NCI-H1092 treated with DMSO at 0.1 percent for 48 hours (cell line): Measurements from ENCODE around the gene CCDC34.
"Not testable (repeated sequence)": the region's sequence is repeated elsewhere in the genome, so short reads cannot be mapped to it uniquely, and the experiment has no call there.

Experiments
- DNase-seq: peaks from one replicate; lab custom pipeline; 2025; lab: John Stamatoyannopoulos, UW

CCDC34 gene

DNA sequence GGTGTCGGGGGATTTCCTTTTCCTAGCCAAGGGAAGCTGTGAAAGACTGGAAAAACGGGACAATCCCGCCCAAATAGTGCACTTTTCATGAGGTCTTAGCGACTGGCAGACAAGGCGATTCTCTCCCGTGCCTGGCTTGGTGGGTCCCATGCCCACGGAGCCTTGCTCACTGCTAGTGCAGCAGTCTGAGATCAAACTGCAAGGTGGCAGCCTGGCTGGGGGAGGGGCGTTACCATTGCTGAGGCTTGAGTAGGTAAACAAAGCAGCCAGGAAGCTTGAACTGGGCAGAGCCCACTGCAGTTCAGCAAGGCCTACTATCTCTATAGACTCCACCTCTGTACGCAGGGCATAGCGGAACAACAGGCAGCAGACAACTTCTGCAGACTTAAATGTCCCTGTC, 41.7 kb downstream of the CCDC34 start:
- not testable (repeated sequence) for DNase-seq

DNA sequence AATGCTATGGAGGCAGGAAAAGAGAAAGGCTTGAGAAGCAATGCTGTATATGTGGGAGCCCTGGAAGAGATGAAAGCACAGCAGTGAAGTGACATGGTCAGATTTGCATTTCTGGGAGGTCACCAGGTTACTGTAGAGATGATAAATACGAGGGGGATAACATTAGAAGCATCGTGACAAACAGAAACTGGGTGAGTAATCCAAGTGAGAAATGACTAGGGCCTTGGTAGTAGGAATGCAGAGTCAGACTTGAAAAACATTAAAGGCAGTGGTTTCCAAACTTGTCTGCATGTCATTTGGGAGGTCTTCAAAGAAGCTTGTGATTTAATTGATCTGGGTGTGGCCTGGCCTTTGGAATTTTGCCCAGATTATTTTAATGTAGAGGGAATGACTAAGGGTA, 43.9 kb downstream of the CCDC34 start:
- no peak for DNase-seq

DNA sequence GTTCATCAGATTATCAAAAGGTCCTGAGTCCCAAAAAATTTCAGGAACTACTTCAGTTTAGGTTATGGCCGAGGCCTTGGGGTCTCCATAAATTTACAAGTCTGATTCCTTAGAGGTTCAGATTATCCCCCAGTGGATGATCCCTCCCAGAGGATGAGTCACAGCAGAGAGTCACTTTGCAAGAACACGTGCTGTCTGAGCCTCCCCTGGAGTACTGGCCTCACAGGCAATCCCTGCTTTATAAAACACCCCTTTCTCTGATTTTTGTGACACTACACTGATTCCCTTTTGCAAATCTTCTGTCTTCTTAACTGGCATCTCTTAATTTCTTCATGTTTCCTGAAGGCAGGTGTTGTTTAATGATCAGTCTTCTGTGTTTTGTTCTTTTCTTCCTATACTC, 45.3 kb downstream of the CCDC34 start:
- DNase-seq: no peak

DNA sequence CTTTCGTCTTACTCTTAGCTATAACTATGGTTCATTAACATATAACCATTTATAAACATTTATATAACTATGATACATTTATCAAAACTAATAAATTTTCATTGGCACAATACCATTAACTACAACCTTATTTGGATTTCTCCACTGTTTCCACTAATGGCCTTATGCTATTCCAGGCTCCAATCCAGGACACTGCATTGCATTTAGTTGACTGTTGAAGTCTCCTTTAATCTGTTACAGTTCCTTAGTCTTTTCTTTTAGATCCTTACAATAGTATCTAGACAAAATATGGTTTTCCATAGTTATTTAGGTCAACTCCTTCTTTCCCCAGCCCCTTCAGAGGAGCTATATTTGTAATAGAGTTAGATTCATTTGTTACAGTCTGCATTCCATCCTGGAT, 47.2 kb downstream of the CCDC34 start:
- no peak for DNase-seq

DNA sequence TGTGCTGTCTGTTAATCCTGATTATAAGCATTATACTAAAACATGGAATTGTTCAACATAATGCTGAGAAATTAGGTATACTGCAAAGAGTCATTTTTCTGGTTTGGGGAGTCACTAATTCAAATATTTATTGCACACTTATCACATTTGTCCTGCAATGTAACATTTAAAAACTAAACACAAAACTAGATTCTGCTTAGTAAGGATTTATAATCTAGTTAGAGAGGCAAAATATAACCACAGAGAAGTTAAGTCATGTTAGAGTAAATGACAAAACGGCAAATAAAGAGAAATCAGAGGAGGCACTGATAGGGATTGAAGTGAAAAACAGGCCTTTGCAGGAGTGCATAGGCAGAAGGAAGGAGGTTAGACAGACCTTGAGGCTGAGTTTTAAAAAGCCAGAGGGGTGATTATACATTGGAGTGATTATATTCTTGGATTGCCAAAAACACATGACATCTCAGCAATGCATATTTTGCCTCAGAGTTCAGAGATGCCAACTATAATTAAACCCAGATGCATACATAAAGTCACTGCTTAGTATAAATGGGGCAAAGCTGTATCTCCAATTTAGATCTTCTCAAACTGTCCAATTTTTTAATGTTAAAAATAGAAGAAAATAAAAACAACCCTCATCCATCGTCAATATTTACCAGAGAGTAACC, 49.7 kb downstream of the CCDC34 start:
- no peak for DNase-seq

DNA sequence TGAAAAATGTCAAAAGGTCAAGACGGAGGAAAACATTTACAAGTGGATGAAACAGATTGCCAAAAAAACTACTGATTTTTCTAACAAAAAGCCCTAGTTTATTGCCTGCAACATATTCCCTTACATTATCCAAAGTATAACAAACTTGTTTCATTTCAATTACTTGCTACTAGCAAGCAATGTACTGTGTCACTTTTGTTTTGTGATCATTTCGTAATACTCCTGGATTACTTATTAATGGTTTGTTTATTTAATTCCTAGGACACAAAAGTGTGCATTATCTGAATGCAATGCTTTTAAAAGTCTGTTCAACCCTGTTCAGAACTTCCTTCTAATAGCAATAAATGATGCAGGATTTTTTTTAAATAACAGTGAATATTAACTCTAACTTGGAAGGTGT, 50.9 kb downstream of the CCDC34 start:
- no peak for DNase-seq

DNA sequence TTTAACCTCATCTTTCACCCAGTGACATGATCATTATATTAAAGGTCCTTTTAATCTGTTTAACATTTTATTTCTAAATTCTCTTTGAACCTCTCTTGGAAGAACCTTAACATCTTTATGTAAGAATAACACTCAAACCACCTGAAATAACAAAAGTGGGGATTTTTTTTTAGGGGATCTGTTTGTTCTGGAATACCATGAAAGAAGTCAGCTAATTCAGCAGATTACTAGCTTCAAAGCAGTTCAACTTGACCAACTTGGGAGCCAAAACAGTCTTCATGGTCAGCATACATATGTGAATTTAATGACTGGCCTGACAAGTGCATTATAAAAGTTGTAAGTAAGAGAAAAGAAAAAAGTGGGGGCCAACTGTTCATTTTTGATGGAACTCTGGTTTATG, 52.3 kb downstream of the CCDC34 start:
- no peak for DNase-seq

DNA sequence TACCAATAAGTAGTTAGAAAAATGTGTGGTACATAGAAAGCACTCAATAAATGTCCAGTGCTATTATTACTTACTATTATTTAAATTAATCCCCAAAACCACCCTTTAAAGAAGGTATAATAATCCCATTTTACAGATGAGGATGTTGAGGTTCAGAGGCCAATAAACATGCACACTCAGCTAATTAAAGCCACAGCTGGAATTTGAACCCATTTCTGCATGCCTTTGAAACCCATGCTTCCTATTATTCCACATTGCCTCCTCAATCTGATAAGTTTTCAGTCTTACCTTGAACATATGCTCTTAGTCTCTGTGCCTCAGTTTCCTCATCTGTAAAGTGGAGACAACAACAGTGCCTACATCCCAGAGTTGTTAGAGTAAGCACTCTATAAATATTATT, 52.8 kb downstream of the CCDC34 start:
- no peak for DNase-seq

DNA sequence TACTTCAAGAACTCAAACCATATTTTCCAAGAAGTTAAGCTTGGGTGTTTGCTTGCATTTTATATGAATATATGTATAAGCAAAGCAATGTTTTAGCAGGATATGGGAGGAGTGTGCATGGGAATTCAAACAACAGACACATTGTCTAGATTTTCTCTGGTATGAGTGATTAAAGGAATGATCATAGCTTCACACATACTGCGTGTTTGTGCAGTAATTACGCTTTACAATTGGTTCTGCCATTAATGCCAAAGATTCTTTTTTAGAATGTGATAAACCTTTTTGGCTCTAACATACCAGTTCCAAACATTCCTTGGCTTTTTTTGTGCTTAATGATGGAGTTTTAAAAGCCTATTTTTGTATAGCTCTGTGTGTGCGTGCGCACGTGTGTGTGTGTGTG, 54.0 kb downstream of the CCDC34 start:
- DNase-seq: no peak

DNA sequence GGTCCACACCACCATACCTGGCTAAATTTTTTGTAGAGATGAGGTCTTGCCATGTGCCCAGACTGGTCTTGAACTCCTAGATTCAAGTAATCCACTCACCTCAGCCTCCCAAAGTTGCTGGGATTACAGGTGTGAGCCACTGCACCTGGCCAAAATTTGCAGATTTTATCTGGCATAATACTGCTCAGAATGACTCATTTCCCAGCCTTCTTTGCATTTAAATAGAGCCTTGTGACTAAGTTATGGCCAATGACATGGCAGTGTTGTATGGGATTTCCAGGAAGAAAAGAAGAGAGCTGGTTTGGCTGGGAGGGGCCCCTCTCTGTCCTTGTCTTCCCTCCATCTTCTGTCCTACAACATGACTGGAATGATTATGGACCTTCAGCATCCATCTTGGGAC, 55.8 kb downstream of the CCDC34 start:
- no peak for DNase-seq

DNA sequence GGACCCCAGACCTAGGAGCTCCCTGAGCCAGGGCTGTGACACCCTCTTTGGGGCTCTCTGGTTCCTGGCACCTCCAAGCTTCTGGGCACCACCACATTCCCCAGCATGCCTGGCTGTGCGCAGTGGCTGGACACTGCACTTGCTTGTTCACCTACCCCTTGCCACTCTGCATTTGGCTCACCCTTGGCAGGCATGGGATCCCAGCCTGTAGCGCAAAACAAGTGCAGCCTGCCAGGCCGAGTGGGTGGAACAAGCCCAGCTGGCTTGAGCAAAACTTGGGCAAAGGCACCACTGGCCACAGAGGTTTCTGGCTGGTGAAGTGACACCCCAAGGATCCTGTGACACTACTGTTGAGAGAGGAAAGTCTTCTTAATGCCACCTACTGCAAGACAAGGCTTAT, 57.3 kb downstream of the CCDC34 start:
- DNase-seq: no peak

DNA sequence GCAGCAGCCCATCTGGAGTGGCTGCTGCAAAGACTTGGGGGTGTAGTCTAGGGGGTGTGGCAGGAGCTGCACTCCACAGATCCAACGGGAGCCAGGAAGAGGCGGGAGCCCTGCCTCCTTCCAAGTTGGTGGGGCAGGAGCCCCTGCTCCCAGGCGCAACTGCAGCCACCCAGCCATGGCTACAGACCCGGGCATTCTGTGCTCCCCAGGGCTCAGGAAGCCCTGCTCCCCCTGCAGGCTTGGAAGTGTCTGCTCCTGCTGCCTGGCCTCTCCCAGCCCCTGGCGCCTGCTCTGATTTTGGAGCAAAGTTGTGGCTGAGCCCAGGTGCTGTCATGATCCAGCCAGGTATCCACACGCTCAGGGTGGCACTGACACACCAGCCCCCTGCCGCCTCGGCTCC, 58.5 kb downstream of the CCDC34 start:
- no peak for DNase-seq

DNA sequence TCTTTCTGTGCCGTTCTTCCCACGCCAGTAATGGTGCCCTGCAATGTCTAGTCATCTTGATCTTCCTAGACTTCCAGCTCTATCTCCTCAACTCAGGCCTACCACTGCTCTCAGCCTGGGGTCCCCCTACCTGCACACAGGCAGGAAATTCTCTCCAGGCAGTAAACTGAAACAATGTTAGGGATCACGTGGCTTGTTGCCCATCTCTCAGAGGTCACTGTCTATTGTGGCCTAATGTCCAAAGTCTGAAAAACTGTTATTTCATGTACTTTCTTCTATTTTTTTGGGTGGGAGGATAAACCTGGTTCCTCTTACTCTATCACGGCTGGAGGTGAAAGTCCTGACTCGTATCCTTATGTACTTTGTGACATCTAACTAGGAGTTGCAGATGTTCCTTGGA, 59.1 kb downstream of the CCDC34 start:
- no peak for DNase-seq

DNA sequence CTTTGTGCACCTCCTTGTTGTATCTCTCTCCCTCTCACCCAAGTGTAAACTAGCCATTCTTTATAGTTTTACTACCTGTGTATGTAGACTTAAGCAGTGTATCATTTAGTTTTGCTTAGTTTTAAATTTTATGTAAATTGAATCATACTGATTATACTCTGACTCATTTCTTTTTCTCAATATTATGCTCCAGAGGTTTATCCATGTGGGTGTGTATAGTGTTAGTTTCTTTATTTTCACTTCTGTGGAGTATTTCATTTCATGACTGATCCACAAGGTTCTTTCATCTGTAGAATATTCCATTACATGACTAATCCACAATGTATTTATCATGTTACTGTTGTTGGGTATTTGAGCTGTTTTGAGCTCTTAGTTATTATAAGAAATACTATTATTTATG, 62.0 kb downstream of the CCDC34 start:
- no peak for DNase-seq

DNA sequence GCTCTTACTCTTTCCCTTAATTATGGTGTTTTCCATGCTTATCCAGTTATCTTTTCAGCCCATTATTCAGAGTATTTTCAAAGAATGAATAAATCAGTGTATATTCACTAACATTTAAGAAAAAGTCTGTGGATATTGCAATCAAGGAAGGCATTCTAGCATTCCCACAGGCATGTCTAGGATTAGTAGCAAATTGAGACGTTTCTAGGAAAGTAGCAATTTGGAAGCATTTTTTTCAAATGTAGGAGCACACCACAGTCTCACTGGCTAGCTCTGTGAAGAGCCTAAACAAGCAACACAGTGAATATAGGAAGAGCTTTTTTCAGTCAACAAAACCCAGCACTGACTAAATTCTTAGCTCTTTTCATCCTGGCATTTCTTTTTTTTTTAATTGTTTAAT, 65.4 kb downstream of the CCDC34 start:
- no peak for DNase-seq

DNA sequence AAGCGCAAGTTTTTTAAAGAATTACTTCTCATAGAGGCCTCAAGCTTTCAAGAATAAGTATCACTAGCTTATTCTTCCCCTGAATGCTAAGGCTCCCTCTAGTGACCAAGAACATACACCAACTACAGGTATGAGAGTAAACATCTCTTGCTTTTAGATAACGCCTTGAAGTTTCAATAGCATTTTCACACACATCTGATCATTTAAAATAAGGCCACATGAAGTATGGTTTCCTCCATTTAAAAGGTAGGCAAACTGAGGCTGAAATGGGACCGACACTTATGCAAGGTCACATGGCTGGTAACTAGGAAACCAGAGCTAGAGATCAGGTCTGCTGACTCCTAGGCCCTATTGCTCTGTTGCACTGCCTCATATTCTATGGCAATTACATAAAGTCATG, 66.5 kb downstream of the CCDC34 start:
- DNase-seq: peak; percentile 72

DNA sequence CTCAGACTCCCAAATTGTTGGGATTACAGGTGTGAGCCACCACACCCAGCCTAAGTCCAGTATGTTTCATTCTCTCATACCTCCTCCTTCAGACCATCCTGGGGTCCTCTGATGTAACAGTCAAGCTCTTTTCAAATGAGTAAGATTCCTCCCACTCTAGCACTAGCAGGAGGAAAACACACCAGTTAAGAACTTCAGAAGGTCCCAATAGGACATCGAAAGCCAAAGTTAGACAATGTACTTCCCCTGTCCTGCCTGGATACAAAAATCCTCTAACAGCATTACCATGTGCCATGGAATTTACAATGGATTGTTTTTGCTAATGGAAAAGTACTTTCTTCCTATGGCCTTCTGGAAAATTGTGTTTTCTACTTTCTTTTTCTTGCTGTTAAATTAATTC, 67.1 kb downstream of the CCDC34 start:
- no peak for DNase-seq

DNA sequence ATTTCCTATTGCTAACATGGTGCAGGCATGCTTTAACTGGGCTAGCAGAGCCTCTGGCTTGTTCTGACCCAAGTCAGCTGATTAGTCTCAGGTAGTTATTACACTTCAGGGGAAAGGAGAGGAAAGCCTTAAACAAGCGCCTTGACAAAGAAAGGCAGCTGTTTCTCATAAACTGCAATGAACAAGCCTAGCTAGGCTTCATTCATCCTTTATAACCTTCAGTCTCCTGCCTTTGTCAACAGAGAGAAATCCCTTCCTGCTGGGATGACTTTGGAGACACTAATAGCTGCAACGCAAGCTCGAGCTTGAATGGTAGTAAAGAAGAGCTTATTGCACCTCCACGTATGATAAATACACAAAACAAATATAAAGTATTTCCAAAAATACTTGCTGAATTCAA, 68.4 kb downstream of the CCDC34 start:
- DNase-seq: peak; percentile 46

DNA sequence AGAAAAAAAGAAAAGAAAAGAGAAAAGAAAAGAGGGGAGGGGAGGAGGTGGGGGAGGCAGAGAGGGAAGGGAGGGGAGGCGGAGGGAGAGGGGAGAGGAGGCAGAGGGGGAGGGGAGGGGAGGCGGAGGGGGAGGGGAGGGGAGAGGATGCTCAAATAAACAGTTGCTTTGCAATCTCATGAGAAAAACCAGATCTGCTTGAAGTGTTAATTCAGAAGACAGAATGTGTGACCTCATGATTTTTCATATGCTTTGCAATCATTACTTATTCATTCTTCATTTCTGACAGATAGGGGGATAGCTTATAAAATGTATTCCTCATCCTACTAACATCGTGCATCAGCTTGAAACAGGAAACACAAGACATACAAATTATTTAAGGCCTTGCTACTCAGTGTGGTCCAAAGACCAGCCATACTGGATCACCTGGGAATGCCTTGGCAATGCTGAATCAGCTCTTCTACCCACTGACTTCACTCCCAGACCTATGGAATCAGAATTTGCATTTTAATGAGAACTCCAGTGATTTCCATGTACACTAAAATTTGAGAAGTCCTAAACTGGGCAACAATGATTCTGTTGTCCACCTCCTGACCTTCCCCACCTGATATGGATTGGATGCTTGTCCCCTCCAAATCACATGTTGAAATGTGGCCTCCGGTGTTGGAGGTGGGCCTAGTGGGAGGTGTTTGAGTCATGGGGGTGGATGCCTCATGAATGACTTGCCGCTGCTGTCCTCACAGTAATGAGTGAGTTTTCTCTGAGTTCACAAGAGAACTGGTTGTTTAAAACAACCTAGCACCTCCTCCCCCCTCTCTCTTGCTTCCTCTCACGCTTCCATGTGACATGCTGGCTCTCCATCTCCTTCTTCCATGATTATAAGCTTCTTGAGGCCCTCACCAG, 69.2 kb downstream of the CCDC34 start:
- no peak for DNase-seq

DNA sequence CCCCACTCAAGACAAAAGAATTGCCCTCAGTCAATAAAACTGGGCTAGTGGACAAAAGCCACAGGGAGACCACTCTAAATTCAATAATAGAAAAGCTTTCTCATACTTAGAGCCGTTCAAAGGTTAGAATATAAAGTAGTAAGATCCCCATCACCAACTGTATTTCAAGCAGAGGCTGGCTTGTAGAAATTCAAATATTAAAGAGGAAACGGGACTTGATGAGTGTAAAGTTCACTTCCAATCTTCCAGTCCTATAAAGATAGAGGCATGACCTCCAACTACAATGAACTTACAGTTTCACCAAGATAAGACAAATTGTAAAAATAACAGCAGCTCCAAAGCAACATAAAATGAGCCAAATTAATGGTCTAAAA, 70.4 kb downstream of the CCDC34 start:
- no peak for DNase-seq

DNA sequence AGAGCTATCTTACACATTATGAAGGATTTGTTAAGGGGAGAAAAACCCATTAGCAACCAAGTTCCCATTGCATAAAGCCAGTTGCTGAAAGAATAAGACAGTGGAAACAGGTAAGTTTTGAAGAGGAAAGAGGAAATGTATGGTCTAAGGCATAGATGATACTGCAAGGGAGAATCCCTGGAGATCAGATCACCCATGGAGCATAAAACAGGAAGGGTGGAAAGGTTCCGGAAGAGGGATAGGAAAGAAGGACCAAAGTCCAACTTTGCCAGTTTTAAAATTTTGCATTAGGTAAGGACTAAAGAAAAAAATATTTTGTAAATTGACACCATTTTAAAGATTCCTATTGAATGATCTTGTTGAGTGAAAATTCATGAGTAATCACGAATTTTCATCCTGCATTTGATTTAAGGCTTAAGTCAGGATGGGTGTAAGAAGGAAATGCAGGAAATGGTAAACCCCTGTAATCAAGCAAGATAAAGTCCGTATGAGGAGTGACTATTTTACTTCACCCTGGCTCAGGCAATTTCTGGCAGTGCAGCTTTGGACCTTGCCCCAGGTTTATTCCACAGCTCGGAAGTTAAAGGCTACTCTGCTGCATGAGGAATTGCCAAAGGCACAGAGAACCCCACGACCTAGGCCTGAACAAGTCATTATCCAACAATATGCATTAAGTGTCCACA, 70.9 kb downstream of the CCDC34 start:
- no peak for DNase-seq

DNA sequence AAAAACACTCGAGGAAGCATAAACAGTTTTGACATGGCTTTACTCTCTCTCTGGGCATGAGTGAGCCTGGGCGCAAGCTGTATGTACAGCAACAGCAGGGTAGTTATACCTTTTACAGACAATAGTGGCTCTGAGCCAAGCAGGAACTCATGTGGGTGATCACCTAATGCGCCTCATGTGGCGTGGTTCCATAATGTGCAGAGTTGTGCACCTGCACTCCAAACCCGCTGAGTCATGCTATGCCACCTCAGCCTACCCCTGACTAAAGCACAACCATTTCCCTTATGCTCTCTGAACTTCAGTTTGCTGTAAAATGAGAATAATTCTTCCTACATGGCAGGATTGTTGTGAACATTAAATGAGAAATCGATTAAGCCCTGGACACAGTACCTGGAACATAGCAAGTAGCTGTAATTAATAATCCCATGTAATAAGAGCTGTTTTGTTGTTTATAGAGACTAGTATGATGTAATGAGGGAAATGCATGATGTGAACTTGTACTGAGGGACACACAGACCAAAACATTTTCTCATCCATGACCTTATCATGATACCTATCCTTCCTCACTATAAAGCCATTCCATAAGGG, 71.6 kb downstream of the CCDC34 start:
- no peak for DNase-seq
